ENCODE data around the gene ATP6V0E1.
"Not testable (repeated sequence)": the region's sequence is repeated elsewhere in the genome, so short reads cannot be mapped to it uniquely, and the experiment has no call there.

ATP6V0E1 gene

GRCh38 chr5:173075137-173075843, 91.7 kb downstream of the ATP6V0E1 start (continued):
- TF ChIP-seq ZNF391 (tag by site-specific recombination; IDR thresholded peaks at IDR 0.05; ENCODE audit: borderline replicate concordance, low read depth) (no peak), ZNF837 (tag by site-specific recombination; IDR thresholded peaks at IDR 0.05) (no peak)

GRCh38 chr5:173075970-173076369, 92.4 kb downstream of the ATP6V0E1 start:
- Histone ChIP-seq H3K4me1 (ENCODE audit: control insufficient read depth, insufficient read depth, low read length) (peaks cover 5% of the 10 kb centered on the region; the same call in 1 of the 2 replicates), H3K27ac (ENCODE audit: extremely low read depth, low read depth, low read length) (no peak overlapping the region), H3K4me3 (ENCODE audit: low read depth, low read length) (no peak overlapping the region), H3K9me3 (ENCODE audit: control insufficient read depth, insufficient read depth, low read depth, low read length) (no peaks in the 10 kb centered on the region), H3K36me3 (ENCODE audit: control insufficient read depth in 2 of 2, insufficient read depth in 1 of 2, low read length in 2 of 2) (no peaks in the 10 kb centered on the region)
- CTCF ChIA-PET, result no interaction called here
- POLR2A ChIA-PET, result no interaction called here
- TF ChIP-seq, protein P1, sequence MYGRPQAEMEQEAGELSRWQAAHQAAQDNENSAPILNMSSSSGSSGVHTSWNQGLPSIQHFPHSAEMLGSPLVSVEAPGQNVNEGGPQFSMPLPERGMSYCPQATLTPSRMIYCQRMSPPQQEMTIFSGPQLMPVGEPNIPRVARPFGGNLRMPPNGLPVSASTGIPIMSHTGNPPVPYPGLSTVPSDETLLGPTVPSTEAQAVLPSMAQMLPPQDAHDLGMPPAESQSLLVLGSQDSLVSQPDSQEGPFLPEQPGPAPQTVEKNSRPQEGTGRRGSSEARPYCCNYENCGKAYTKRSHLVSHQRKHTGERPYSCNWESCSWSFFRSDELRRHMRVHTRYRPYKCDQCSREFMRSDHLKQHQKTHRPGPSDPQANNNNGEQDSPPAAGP (tag by site-specific recombination; IDR thresholded peaks at IDR 0.05), result no peak
- TF ChIP-seq ZNF23 (tag by site-specific recombination; IDR thresholded peaks at IDR 0.05; ENCODE audit: borderline replicate concordance), result no peak
- TF ChIP-seq ZNF558 (tag by site-specific recombination; IDR thresholded peaks at IDR 0.05), result no peak
- TF ChIP-seq ZNF266 (tag by site-specific recombination; IDR thresholded peaks at IDR 0.05; ENCODE audit: low read depth), result no peak
- TF ChIP-seq PRDM4 (tag by site-specific recombination; IDR thresholded peaks at IDR 0.05), result no peak
- TF ChIP-seq ZNF510 (tag by site-specific recombination; IDR thresholded peaks at IDR 0.05; ENCODE audit: insufficient replicate concordance), result no peak
- no peak for TF ChIP-seq ZNF785 (tag by site-specific recombination; IDR thresholded peaks at IDR 0.05)
- TF ChIP-seq ELK4 (IDR thresholded peaks at IDR 0.05; ENCODE audit: borderline replicate concordance, low read depth, low read length), result no peak
- TF ChIP-seq ZNF18 (tag by site-specific recombination; IDR thresholded peaks at IDR 0.05), result no peak
- TF ChIP-seq ZNF645 (tag by site-specific recombination; IDR thresholded peaks at IDR 0.05), result no peak
- TF ChIP-seq KLF10 (tag by site-specific recombination; IDR thresholded peaks at IDR 0.05), result no peak
- no peak for TF ChIP-seq YY1 (tag by site-specific recombination; IDR thresholded peaks at IDR 0.05)
- TF ChIP-seq ZNF777 (tag by site-specific recombination; IDR thresholded peaks at IDR 0.05; ENCODE audit: borderline replicate concordance), result no peak

GRCh38 chr5:173076471-173076870, 92.9 kb downstream of the ATP6V0E1 start:
- H3K36me3 ChIP-seq (ENCODE audit: control insufficient read depth in 2 of 2, insufficient read depth in 1 of 2, low read length in 2 of 2); CTCF ChIA-PET; H3K4me3 ChIP-seq (ENCODE audit: low read depth, low read length); POLR2A ChIA-PET; H3K9me3 ChIP-seq (ENCODE audit: control insufficient read depth, insufficient read depth, low read depth, low read length); H3K4me1 ChIP-seq (ENCODE audit: control insufficient read depth, insufficient read depth, low read length); H3K27ac ChIP-seq (ENCODE audit: extremely low read depth, low read depth, low read length): not testable (repeated sequence)

Data from HEK293 (cell line).